Left lung (tissue), 10 donors: ENCODE measurements around the gene ARSB. TPM values are rescaled to one million over a fixed set of nuclear protein-coding genes. Genes with fewer than 3 reads are reported as not detected.

ENCODE experiments used
- ATAC-seq: fragments of 200-7000 bp; cut with Tn5 transposase; one replicate; pipeline ENCODE4 v1.9.1; 2020; ENCODE audit warnings: moderate library complexity
- DNase-seq, 4 donors: peaks; one replicate each; pipeline ENCODE4 v3.0.0-alpha.2; 2013 to 2020
- H3K27ac ChIP-seq, 2 donors: fragments of 200-600 bp; sonication (generic) in 1 of 2; one replicate each; pipeline versions ENCODE4 v1.5.0 to v1.8.0; 2020 to 2021
- H3K27me3 ChIP-seq, 2 donors: fragments of 200-600 bp; sonication (generic) in 1 of 2; one replicate each; pipeline versions ENCODE4 v1.5.0 to v1.8.0; 2020 to 2021
- H3K36me3 ChIP-seq, 2 donors: fragments of 200-600 bp; sonication (generic) in 1 of 2; one replicate each; pipeline versions ENCODE4 v1.5.0 to v1.8.0; 2020 to 2021
- H3K4me1 ChIP-seq, 2 donors: fragments of 200-600 bp; one replicate each; pipeline ENCODE4 v1.8.0; 2021
- H3K4me3 ChIP-seq, 2 donors: fragments of 200-600 bp; sonication (generic) in 1 of 2; one replicate each; pipeline versions ENCODE4 v1.5.0 to v1.8.0; 2020 to 2021; ENCODE audit warnings: mild to moderate bottlenecking in 1 of 2
- H3K9me3 ChIP-seq, 2 donors: fragments of 200-600 bp; sonication (generic) in 1 of 2; one replicate each; pipeline versions ENCODE4 v1.5.0 to v1.8.0; 2020 to 2021
- CTCF ChIP-seq, 2 donors: fragments of 200-600 bp; sonication (generic) in 1 of 2; IDR thresholded peaks; one replicate each; pipeline versions ENCODE4 v1.5.0 to v1.8.0; 2021; ENCODE audit warnings: antibody characterized with exemption in 2 of 2
- intact Hi-C, 2 donors: fragments of 100-400 bp; cut with DNase I; formaldehyde crosslinking; loops; one replicate each; pipeline versions ENCODE4 v1.11.2 to v1.14.2; 2022
- polyA plus RNA-seq, 6 donors: library from polyadenylated mRNA; unstranded; fragments of 120-200 nt; gene quantifications; one replicate each; pipeline ENCODE4 v1.2.1, GENCODE V29; 2013; ENCODE audit not compliant: insufficient read length in 6 of 6
- total RNA-seq, 2 donors: library from RNA; stranded (reverse); fragmentation: NEBNext Ultra II Directional; extraction: Animal tissue kit (Norgen Biotek cat#: 25700); gene quantifications; one replicate each; pipeline ENCODE4 v1.2.1, GENCODE V29; 2021
- donor health status: DM: no; HTN: yes; CAD: no.
- donor health status: DM: no; HTN: no; CAD: no.

Gene ARSB
- total and polyA plus RNA-seq, 8 donors: 13.2 to 26.0 (median 16.8) TPM

GRCh38 chr5:78760770-78761169, 224.3 kb downstream of the ARSB start:
- Histone ChIP-seq H3K27me3 (no peaks in the 10 kb centered on the region), H3K9me3 (no peaks in the 10 kb centered on the region), H3K4me1 (peaks cover 0 to 12% of the 10 kb centered on the region in 2 donors), H3K27ac (peak overlapping the region in 1 of 2 donors; percentile 61), H3K4me3 (no peak overlapping the region), H3K36me3 (no peaks in the 10 kb centered on the region)
- intact Hi-C loops: no loop called here
- ATAC-seq: no peak
- no peak for TF ChIP-seq CTCF (IDR thresholded peaks at IDR 0.05)
- DNase-seq: no peak

GRCh38 chr5:78760366-78760765, 224.7 kb downstream of the ARSB start:
- ATAC-seq (peak; percentile 67), DNase-seq (no peak)
- Histone ChIP-seq H3K4me1 (peaks cover 0 to 12% of the 10 kb centered on the region in 2 donors), H3K9me3 (no peaks in the 10 kb centered on the region), H3K27ac (peak overlapping the region in 1 of 2 donors; percentile 61), H3K36me3 (no peaks in the 10 kb centered on the region), H3K4me3 (no peak overlapping the region), H3K27me3 (no peaks in the 10 kb centered on the region)
- intact Hi-C loops: no loop called here
- TF ChIP-seq CTCF (IDR thresholded peaks at IDR 0.05): no peak

- ATAC-seq: no peak
- intact Hi-C loops: no loop called here
- H3K27ac ChIP-seq: no peak overlapping the region
These were observed 226.8 kb downstream of the ARSB start for GRCh38 chr5:78758169-78758839.

GRCh38 chr5:78757269-78758053, 227.6 kb downstream of the ARSB start:
- intact Hi-C loops: no loop called here
- H3K4me3 ChIP-seq: no peak overlapping the region
- no peak overlapping the region for H3K27ac ChIP-seq
- H3K4me1 ChIP-seq: peaks cover 0 to 12% of the 10 kb centered on the region in 2 donors
- TF ChIP-seq CTCF (IDR thresholded peaks at IDR 0.05): no peak
- no peaks in the 10 kb centered on the region for H3K36me3 ChIP-seq
- ATAC-seq (peak; percentile 12), DNase-seq (no peak)
- no peaks in the 10 kb centered on the region for H3K9me3 ChIP-seq
- no peaks in the 10 kb centered on the region for H3K27me3 ChIP-seq

More at GRCh38 chr5:78758169-78758839, 226.8 kb downstream of the ARSB start:
- no peak for TF ChIP-seq CTCF (IDR thresholded peaks at IDR 0.05)
- H3K4me3 ChIP-seq: no peak overlapping the region
- no peak for DNase-seq
- peaks cover 0 to 12% of the 10 kb centered on the region in 2 donors for H3K4me1 ChIP-seq
- no peaks in the 10 kb centered on the region for H3K9me3 ChIP-seq
- H3K36me3 ChIP-seq: no peaks in the 10 kb centered on the region
- no peaks in the 10 kb centered on the region for H3K27me3 ChIP-seq

GRCh38 chr5:78756858-78757257, 228.3 kb downstream of the ARSB start:
- no peaks in the 10 kb centered on the region for H3K9me3 ChIP-seq
- H3K4me3 ChIP-seq: no peak overlapping the region
- ATAC-seq: no peak
- H3K27me3 ChIP-seq: no peaks in the 10 kb centered on the region
- intact Hi-C loops: no loop called here
- no peak for TF ChIP-seq CTCF (IDR thresholded peaks at IDR 0.05)
- no peaks in the 10 kb centered on the region for H3K36me3 ChIP-seq
- no peak overlapping the region for H3K27ac ChIP-seq
- peaks cover 0 to 12% of the 10 kb centered on the region in 2 donors for H3K4me1 ChIP-seq
- DNase-seq: no peak
